Measurements from ENCODE around the gene TMEM198.
A peak's percentile ranks its signal among the peaks of the same experiment; 100 is the strongest.

The TMEM198 gene

GRCh38 chr2:219509780-219510511, 33.9 kb upstream of the TMEM198 start:
- DNase-seq, result peak; percentile 60

GRCh38 chr2:219510512-219511135, 33.2 kb upstream of the TMEM198 start:
- no peak for DNase-seq

- no peak for DNase-seq
Observed at GRCh38 chr2:219511547-219512325, 32.1 kb upstream of the TMEM198 start.

- no peak for DNase-seq
Observed at GRCh38 chr2:219512524-219513216, 31.2 kb upstream of the TMEM198 start.

- no peak for DNase-seq
Observed at GRCh38 chr2:219513787-219514186, 30.0 kb upstream of the TMEM198 start.

- no peak for DNase-seq
Observed at GRCh38 chr2:219514196-219514761, 29.5 kb upstream of the TMEM198 start, which contains the start of gene ASIC4. ASIC4 (plus strand) TSS chr2:219514482; CDS start chr2:219514725, 243 bp downstream.

GRCh38 chr2:219514836-219515235, 29.0 kb upstream of the TMEM198 start:
- no peak for DNase-seq

GRCh38 chr2:219515874-219516629, 27.8 kb upstream of the TMEM198 start:
- no peak for DNase-seq

GRCh38 chr2:219516888-219517287, 26.9 kb upstream of the TMEM198 start:
- DNase-seq, result no peak

GRCh38 chr2:219517954-219518778, 25.7 kb upstream of the TMEM198 start:
- DNase-seq, result no peak

- DNase-seq, result no peak
Observed at GRCh38 chr2:219519526-219519916, 24.3 kb upstream of the TMEM198 start.

GRCh38 chr2:219520079-219520478, 23.7 kb upstream of the TMEM198 start:
- DNase-seq, result no peak

GRCh38 chr2:219521066-219521880, 22.6 kb upstream of the TMEM198 start:
- no peak for DNase-seq

- no peak for DNase-seq
Observed at GRCh38 chr2:219522111-219523030, 21.5 kb upstream of the TMEM198 start.

- DNase-seq, result no peak
Observed at GRCh38 chr2:219523031-219523671, 20.7 kb upstream of the TMEM198 start.

- DNase-seq, result no peak
Observed at GRCh38 chr2:219524817-219525216, 19.0 kb upstream of the TMEM198 start.

GRCh38 chr2:219525533-219526232, 18.1 kb upstream of the TMEM198 start:
- no peak for DNase-seq
